Smooth muscle cell (in vitro differentiated cells): ENCODE data around the gene SCNN1A. TPM values are rescaled to one million over a fixed set of nuclear protein-coding genes. Genes with fewer than 3 reads are reported as not detected.
A peak's percentile ranks its signal among the peaks of the same experiment; 100 is the strongest.

ENCODE experiments used
- DNase-seq: peaks from one replicate; lab custom pipeline; 2025; ENCODE audit not compliant: unreplicated experiment; lab: John Stamatoyannopoulos, UW
- H2AFZ ChIP-seq: fragments of 200-600 bp; sonication (generic); 2 replicates; pipeline ENCODE4 v1.6.0; 2016; ENCODE audit warnings: antibody characterized with exemption, low read depth, mild to moderate bottlenecking
- H3F3A ChIP-seq: fragments of 200-600 bp; sonication (generic); 2 replicates; pipeline ENCODE4 v1.6.0; 2017; ENCODE audit warnings: antibody characterized with exemption, low read depth
- H3K27ac ChIP-seq: fragments of 200-600 bp; sonication (generic); 2 replicates; pipeline ENCODE4 v1.5.1; 2016; ENCODE audit warnings: low read depth, mild to moderate bottlenecking
- H3K27me3 ChIP-seq: fragments of 200-600 bp; sonication (generic); 2 replicates; pipeline ENCODE4 v1.6.1; 2016; ENCODE audit warnings: low read depth, mild to moderate bottlenecking
- H3K36me3 ChIP-seq: fragments of 200-600 bp; sonication (generic); 2 replicates; pipeline ENCODE4 v1.5.1; 2016; ENCODE audit warnings: low read depth
- H3K4me1 ChIP-seq: fragments of 200-600 bp; sonication (generic); 2 replicates; pipeline ENCODE4 v1.5.1; 2016; ENCODE audit warnings: low read depth
- H3K4me2 ChIP-seq: fragments of 200-600 bp; sonication (generic); 2 replicates; pipeline ENCODE4 v1.6.0; 2016; ENCODE audit warnings: mild to moderate bottlenecking
- H3K4me3 ChIP-seq: fragments of 200-600 bp; sonication (generic); 2 replicates; pipeline ENCODE4 v1.5.1; 2016; ENCODE audit warnings: mild to moderate bottlenecking
- H3K79me2 ChIP-seq: fragments of 200-600 bp; sonication (generic); 2 replicates; pipeline ENCODE4 v1.6.0; 2016; ENCODE audit warnings: low read depth, mild to moderate bottlenecking
- H3K9ac ChIP-seq: fragments of 200-600 bp; sonication (generic); 2 replicates; pipeline ENCODE4 v1.6.0; 2016; ENCODE audit warnings: low read depth
- H3K9me3 ChIP-seq: fragments of 200-600 bp; sonication (generic); replicated peaks from 2 replicates; pipeline ENCODE4 v1.5.1; 2016; ENCODE audit warnings: low read depth
- H4K20me1 ChIP-seq: fragments of 200-600 bp; sonication (generic); 2 replicates; pipeline ENCODE4 v1.6.0; 2016; ENCODE audit warnings: low read depth
- WGBS: methylation state at CpG from one replicate; pipeline ENCODE4 v1.1.7; 2016; ENCODE audit warnings: low lambda C conversion rate; 5-methylcytosine and 5-hydroxymethylcytosine counted together
- polyA plus RNA-seq: library from polyadenylated mRNA; unstranded; fragments of >200 nt; fragmentation: Nextera tagmentation; extraction: Ambion mirVana; gene quantifications from 2 replicates; pipeline ENCODE4 v1.2.1, GENCODE V29; 2016
- total RNA-seq: library from RNA; depleted of rRNA; stranded (reverse); fragments of >200 nt; gene quantifications from 2 replicates; pipeline ENCODE4 v1.2.3, GENCODE V29; 2014
- TF ChIP-seq, protein P1 (sequence below): fragments of 200-600 bp; sonication (generic); IDR thresholded peaks from 2 replicates; pipeline ENCODE4 v1.5.1; 2017; ENCODE audit warnings: borderline replicate concordance, mild to moderate bottlenecking, antibody characterized with exemption; ENCODE audit not compliant: insufficient read depth, poor library complexity, severe bottlenecking

Gene SCNN1A
- total and polyA plus RNA-seq, 2 experiments from 2014 or later: 0.57 to 1.3 TPM

DNA sequence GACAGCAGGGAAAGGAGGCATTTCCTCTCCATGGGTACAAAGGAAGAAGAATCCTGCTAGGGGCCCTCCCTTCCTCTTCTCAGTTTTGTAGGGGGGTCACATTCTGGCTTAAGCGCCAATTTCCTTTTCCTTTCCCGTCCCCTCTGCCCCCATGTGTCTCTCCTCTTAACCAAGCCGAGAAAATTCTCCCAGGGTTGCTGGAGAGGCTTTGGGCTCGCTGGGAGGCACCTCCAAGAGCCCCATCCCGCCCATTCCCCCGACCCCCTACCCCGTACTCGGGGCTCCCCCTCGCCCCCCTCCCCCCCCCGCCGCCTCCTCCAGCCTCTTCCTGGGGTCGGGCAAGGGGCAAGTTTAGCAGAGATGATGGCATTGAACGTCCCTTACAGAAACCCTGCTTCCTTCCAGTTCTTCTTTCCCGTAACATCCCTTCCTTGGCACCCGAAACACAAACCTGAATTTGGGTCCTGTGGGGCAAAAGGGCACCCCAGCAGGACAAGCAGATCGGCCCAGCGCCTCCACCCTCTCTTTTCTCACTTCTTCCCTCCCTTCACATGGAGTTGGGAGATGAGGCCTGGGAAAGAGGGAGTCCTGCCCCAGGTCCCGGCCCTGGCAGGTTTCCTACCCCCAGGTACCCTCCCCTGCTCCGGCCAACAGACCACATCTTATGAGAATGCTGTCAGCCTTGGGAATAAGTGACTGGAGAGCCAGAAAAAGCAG lies 51.2 kb downstream of the SCNN1A start:
- peaks cover 16% of the 10 kb centered on the region for H4K20me1 ChIP-seq
- no peaks in the 10 kb centered on the region for H3K27me3 ChIP-seq
- H3K9ac ChIP-seq: peak overlapping the region; percentile 9
- H3K9me3 ChIP-seq: no peaks in the 10 kb centered on the region
- WGBS: 57% methylated on average over 14 of the region's 19 CpGs
- DNase-seq: no peak
- no peaks in the 10 kb centered on the region for H3K79me2 ChIP-seq
- H3K27ac ChIP-seq: peak overlapping the region; percentile 65
- H3K4me1 ChIP-seq: peaks cover 20% of the 10 kb centered on the region
- TF ChIP-seq, protein P1, sequence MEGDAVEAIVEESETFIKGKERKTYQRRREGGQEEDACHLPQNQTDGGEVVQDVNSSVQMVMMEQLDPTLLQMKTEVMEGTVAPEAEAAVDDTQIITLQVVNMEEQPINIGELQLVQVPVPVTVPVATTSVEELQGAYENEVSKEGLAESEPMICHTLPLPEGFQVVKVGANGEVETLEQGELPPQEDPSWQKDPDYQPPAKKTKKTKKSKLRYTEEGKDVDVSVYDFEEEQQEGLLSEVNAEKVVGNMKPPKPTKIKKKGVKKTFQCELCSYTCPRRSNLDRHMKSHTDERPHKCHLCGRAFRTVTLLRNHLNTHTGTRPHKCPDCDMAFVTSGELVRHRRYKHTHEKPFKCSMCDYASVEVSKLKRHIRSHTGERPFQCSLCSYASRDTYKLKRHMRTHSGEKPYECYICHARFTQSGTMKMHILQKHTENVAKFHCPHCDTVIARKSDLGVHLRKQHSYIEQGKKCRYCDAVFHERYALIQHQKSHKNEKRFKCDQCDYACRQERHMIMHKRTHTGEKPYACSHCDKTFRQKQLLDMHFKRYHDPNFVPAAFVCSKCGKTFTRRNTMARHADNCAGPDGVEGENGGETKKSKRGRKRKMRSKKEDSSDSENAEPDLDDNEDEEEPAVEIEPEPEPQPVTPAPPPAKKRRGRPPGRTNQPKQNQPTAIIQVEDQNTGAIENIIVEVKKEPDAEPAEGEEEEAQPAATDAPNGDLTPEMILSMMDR: no peak
- no peak overlapping the region for H3K4me3 ChIP-seq
- H3K36me3 ChIP-seq: no peaks in the 10 kb centered on the region
- peaks cover 30% of the 10 kb centered on the region for H3F3A ChIP-seq
- H3K4me2 ChIP-seq: peak overlapping the region; percentile 50
- no peak overlapping the region for H2AFZ ChIP-seq

DNA sequence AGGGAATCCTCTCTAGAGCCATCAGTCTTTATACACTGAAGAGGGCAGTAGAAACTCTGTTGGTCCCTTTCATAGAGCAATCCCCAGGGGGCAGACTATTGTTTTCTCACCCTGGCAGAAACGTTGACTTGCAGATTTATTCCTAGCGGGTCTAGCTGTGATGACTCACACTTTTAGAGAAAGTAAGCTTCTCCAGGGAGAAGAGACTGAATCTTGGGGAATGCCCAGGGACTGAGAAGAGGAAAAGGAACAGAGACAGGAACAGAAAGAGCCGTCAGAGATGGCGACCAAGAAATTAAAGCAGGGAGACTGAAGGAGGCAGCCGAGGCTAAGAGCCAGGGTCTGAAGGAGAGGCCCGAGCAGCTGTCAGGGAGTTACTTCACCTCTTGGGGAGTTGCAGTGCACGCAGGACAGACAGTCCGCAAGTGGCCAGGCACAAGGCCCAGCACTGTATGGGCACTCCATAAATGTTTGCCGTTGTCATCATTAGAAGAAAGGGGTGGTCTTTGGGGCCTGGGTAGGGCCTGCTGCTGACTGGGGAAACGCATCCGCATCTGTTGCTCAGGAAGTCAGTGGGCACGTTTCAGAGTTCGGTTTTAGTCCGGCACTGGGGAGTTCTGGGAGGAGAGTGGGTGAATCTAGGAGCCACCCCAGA lies 51.9 kb downstream of the SCNN1A start:
- Histone ChIP-seq H2AFZ (no peak overlapping the region), H3K9ac (peak overlapping the region; percentile 9), H4K20me1 (peaks cover 10% of the 10 kb centered on the region), H3K9me3 (no peaks in the 10 kb centered on the region), H3F3A (peaks cover 30% of the 10 kb centered on the region), H3K4me1 (peaks cover 20% of the 10 kb centered on the region), H3K36me3 (no peaks in the 10 kb centered on the region), H3K4me3 (no peak overlapping the region), H3K27ac (peak overlapping the region; percentile 65), H3K27me3 (no peaks in the 10 kb centered on the region), H3K4me2 (peak overlapping the region; percentile 50), H3K79me2 (no peaks in the 10 kb centered on the region)
- WGBS: 12% methylated on average over 14 of the region's 14 CpGs
- TF ChIP-seq, protein P1: peak; percentile 52
- DNase-seq: no peak

DNA sequence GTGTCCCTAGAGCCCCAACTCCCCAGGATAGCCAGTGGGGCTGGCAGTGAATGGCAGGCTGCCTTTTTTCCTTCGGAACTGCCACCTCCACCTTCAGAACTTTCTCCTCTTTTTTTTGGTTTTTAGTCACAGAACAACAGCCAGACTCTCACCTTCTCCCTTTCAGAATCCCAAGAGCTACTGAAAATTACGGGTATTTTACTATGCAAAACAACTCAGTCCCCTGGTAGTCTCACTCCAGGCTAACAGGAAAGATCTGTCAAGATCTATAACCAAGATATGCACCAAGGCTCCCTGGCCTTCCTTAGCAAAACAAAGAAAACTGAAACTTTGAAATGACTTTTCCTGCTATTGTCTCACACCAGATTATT lies 52.4 kb downstream of the SCNN1A start:
- no peaks in the 10 kb centered on the region for H3K27me3 ChIP-seq
- DNase-seq: no peak
- peak overlapping the region; percentile 65 for H3K27ac ChIP-seq
- H3K4me1 ChIP-seq: peaks cover 20% of the 10 kb centered on the region
- H3K4me3 ChIP-seq: no peak overlapping the region
- H3K36me3 ChIP-seq: no peaks in the 10 kb centered on the region
- H3K79me2 ChIP-seq: no peaks in the 10 kb centered on the region
- WGBS: 18% methylated on average over 2 of the region's 2 CpGs
- H3K9ac ChIP-seq: no peak overlapping the region
- TF ChIP-seq, protein P1: no peak
- peaks cover 5% of the 10 kb centered on the region for H4K20me1 ChIP-seq
- H3K4me2 ChIP-seq: peak overlapping the region; percentile 50
- no peaks in the 10 kb centered on the region for H3K9me3 ChIP-seq
- peaks cover 30% of the 10 kb centered on the region for H3F3A ChIP-seq
- H2AFZ ChIP-seq: no peak overlapping the region

DNA sequence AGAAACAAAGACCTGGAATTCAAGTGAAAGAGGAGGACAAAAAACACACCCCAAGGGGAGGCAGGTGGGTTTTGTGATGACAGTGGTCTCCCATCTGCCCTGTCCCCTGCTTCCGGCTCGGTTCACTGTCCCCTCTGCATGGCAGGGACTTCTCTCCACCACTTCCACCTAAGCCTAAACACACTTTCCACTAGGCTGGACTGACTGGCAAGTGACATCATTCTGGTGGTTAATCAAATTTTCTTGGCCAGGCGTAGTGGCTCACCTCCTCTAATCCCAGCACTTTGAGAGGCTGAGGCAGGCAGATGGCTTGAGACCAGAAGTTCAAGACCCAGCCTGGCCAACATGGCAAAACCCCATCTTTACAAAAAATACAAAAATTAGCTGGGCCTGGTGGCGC lies 53.0 kb downstream of the SCNN1A start:
- DNase-seq: no peak
- WGBS: 71% methylated on average over 4 of the region's 4 CpGs
- no peak overlapping the region for H3K9ac ChIP-seq
- no peaks in the 10 kb centered on the region for H3K79me2 ChIP-seq
- no peak overlapping the region for H3K4me2 ChIP-seq
- H3F3A ChIP-seq: peaks cover 30% of the 10 kb centered on the region
- peaks cover 20% of the 10 kb centered on the region for H3K4me1 ChIP-seq
- TF ChIP-seq, protein P1: no peak
- no peak overlapping the region for H2AFZ ChIP-seq
- H3K27ac ChIP-seq: peak overlapping the region; percentile 65
- H3K36me3 ChIP-seq: no peaks in the 10 kb centered on the region
- H4K20me1 ChIP-seq: no peaks in the 10 kb centered on the region
- H3K9me3 ChIP-seq: no peaks in the 10 kb centered on the region
- H3K4me3 ChIP-seq: no peak overlapping the region
- no peaks in the 10 kb centered on the region for H3K27me3 ChIP-seq
